ENCODE results near the gene ATG4A. TPM values are rescaled to one million over a fixed set of nuclear protein-coding genes. Genes with fewer than 3 reads are reported as not detected.

ATG4A gene
- total and polyA plus RNA-seq, 2 experiments from 2014 or later: 13.5 to 18.0 TPM

- no peaks in the 10 kb centered on the region for H3K4me1 ChIP-seq (ENCODE audit: insufficient read depth)
- no peaks in the 10 kb centered on the region for H3K27me3 ChIP-seq
- no peak overlapping the region for H3K4me3 ChIP-seq
- DNase-seq (ENCODE audit: low spot score): no peak
- H4K20me1 ChIP-seq (ENCODE audit: insufficient read depth, poor library complexity, severe bottlenecking): no peaks in the 10 kb centered on the region
- TF ChIP-seq EZH2 (IDR thresholded peaks at IDR 0.05; ENCODE audit: borderline replicate concordance): no peak
- no peak for TF ChIP-seq CTCF (IDR thresholded peaks at IDR 0.05; ENCODE audit: poor library complexity)
- no peak for TF ChIP-seq EZH2phosphoT487 (IDR thresholded peaks at IDR 0.05; ENCODE audit: low read depth, severe bottlenecking, unreplicated experiment)
- no peaks in the 10 kb centered on the region for H3K79me2 ChIP-seq
- H3K36me3 ChIP-seq (replicated peaks; ENCODE audit: insufficient read depth, low read depth): no peaks in the 10 kb centered on the region
- no peaks in the 10 kb centered on the region for H3K9me3 ChIP-seq (ENCODE audit: low read depth)
- no peak overlapping the region for H3K27ac ChIP-seq
- no peak overlapping the region for H3K4me2 ChIP-seq
- WGBS (ENCODE audit: low lambda C conversion rate, missing lambda C conversion rate): 87% methylated on average over 5 of the region's 5 CpGs
- H2AFZ ChIP-seq: no peak overlapping the region
- no peaks in the 10 kb centered on the region for H3K9me2 ChIP-seq (replicated peaks; ENCODE audit: insufficient read depth)
These were observed 18.8 kb upstream of the ATG4A start for GRCh38 chrX:108072746-108073145.

- Histone ChIP-seq H4K20me1 (ENCODE audit: insufficient read depth, poor library complexity, severe bottlenecking) (no peaks in the 10 kb centered on the region), H3K36me3 (replicated peaks; ENCODE audit: insufficient read depth, low read depth) (no peaks in the 10 kb centered on the region), H3K4me3 (no peak overlapping the region), H3K9me2 (replicated peaks; ENCODE audit: insufficient read depth) (no peaks in the 10 kb centered on the region), H3K79me2 (no peaks in the 10 kb centered on the region), H3K4me1 (ENCODE audit: insufficient read depth) (no peaks in the 10 kb centered on the region), H3K27ac (no peak overlapping the region), H3K4me2 (no peak overlapping the region), H2AFZ (no peak overlapping the region), H3K9me3 (ENCODE audit: low read depth) (no peaks in the 10 kb centered on the region), H3K27me3 (no peaks in the 10 kb centered on the region)
- TF ChIP-seq CTCF (IDR thresholded peaks at IDR 0.05; ENCODE audit: poor library complexity) (no peak), EZH2phosphoT487 (IDR thresholded peaks at IDR 0.05; ENCODE audit: low read depth, severe bottlenecking, unreplicated experiment) (no peak), EZH2 (IDR thresholded peaks at IDR 0.05; ENCODE audit: borderline replicate concordance) (no peak)
- 71% methylated on average over 2 of the region's 2 CpGs for WGBS (ENCODE audit: low lambda C conversion rate, missing lambda C conversion rate)
- DNase-seq (ENCODE audit: low spot score): no peak
These were observed 10.5 kb upstream of the ATG4A start for GRCh38 chrX:108081110-108081509.

- no peaks in the 10 kb centered on the region for H4K20me1 ChIP-seq (ENCODE audit: insufficient read depth, poor library complexity, severe bottlenecking)
- no peak for DNase-seq (ENCODE audit: low spot score)
- TF ChIP-seq EZH2 (IDR thresholded peaks at IDR 0.05; ENCODE audit: borderline replicate concordance) (no peak), CTCF (IDR thresholded peaks at IDR 0.05; ENCODE audit: poor library complexity) (no peak), EZH2phosphoT487 (IDR thresholded peaks at IDR 0.05; ENCODE audit: low read depth, severe bottlenecking, unreplicated experiment) (no peak)
- no peaks in the 10 kb centered on the region for H3K36me3 ChIP-seq (replicated peaks; ENCODE audit: insufficient read depth, low read depth)
- H3K4me3 ChIP-seq: no peak overlapping the region
- no peaks in the 10 kb centered on the region for H3K27me3 ChIP-seq
- H3K4me1 ChIP-seq (ENCODE audit: insufficient read depth): peaks cover 8% of the 10 kb centered on the region
- H3K27ac ChIP-seq: peak overlapping the region; percentile 12
- no peaks in the 10 kb centered on the region for H3K9me3 ChIP-seq (ENCODE audit: low read depth)
- 78% methylated on average over 6 of the region's 6 CpGs for WGBS (ENCODE audit: low lambda C conversion rate, missing lambda C conversion rate)
- no peaks in the 10 kb centered on the region for H3K9me2 ChIP-seq (replicated peaks; ENCODE audit: insufficient read depth)
- H2AFZ ChIP-seq: no peak overlapping the region
- H3K79me2 ChIP-seq: peaks cover 15% of the 10 kb centered on the region
- no peak overlapping the region for H3K4me2 ChIP-seq
These were observed 3.8 kb upstream of the ATG4A start for GRCh38 chrX:108087792-108088191.

GRCh38 chrX:108088511-108088910 lies 3.1 kb upstream of the ATG4A start:
- 56% methylated on average over 1 of the region's 1 CpG for WGBS (ENCODE audit: low lambda C conversion rate, missing lambda C conversion rate)
- Histone ChIP-seq H3K4me2 (peak overlapping the region; percentile 78), H3K4me1 (ENCODE audit: insufficient read depth) (peaks cover 8% of the 10 kb centered on the region), H4K20me1 (ENCODE audit: insufficient read depth, poor library complexity, severe bottlenecking) (no peaks in the 10 kb centered on the region), H3K9me3 (ENCODE audit: low read depth) (no peaks in the 10 kb centered on the region), H3K4me3 (no peak overlapping the region), H3K27me3 (no peaks in the 10 kb centered on the region), H3K79me2 (peaks cover 15% of the 10 kb centered on the region), H3K9me2 (replicated peaks; ENCODE audit: insufficient read depth) (no peaks in the 10 kb centered on the region), H3K27ac (peak overlapping the region; percentile 32), H2AFZ (no peak overlapping the region), H3K36me3 (replicated peaks; ENCODE audit: insufficient read depth, low read depth) (no peaks in the 10 kb centered on the region)
- DNase-seq (ENCODE audit: low spot score): peak; percentile 10
- TF ChIP-seq EZH2 (IDR thresholded peaks at IDR 0.05; ENCODE audit: borderline replicate concordance) (no peak), CTCF (IDR thresholded peaks at IDR 0.05; ENCODE audit: poor library complexity) (no peak), EZH2phosphoT487 (IDR thresholded peaks at IDR 0.05; ENCODE audit: low read depth, severe bottlenecking, unreplicated experiment) (no peak)
